ENCODE results near the gene ZNF362.

ZNF362 gene

GRCh38 chr1:33336580-33336979 is 80.3 kb downstream of the ZNF362 start:
- Histone ChIP-seq H3K4me1 (ENCODE audit: control insufficient read depth, insufficient read depth, low read length) (peaks cover 39% of the 10 kb centered on the region), H3K36me3 (ENCODE audit: control insufficient read depth, insufficient read depth, low read length) (no peaks in the 10 kb centered on the region), H3K9ac (ENCODE audit: low read depth, low read length) (no peak overlapping the region), H3K9me3 (ENCODE audit: control insufficient read depth, insufficient read depth, low read length) (no peaks in the 10 kb centered on the region), H3K4me3 (ENCODE audit: low read depth, low read length) (no peak overlapping the region), H3K27me3 (ENCODE audit: control insufficient read depth, insufficient read depth, low read length) (peaks cover 19% of the 10 kb centered on the region)

GRCh38 chr1:33337441-33337840 is 81.1 kb downstream of the ZNF362 start:
- Histone ChIP-seq H3K4me1 (ENCODE audit: control insufficient read depth, insufficient read depth, low read length) (peaks cover 42% of the 10 kb centered on the region), H3K36me3 (ENCODE audit: control insufficient read depth, insufficient read depth, low read length) (no peaks in the 10 kb centered on the region), H3K9me3 (ENCODE audit: control insufficient read depth, insufficient read depth, low read length) (no peaks in the 10 kb centered on the region), H3K9ac (ENCODE audit: low read depth, low read length) (no peak overlapping the region), H3K27me3 (ENCODE audit: control insufficient read depth, insufficient read depth, low read length) (peaks cover 19% of the 10 kb centered on the region), H3K4me3 (ENCODE audit: low read depth, low read length) (no peak overlapping the region)

- Histone ChIP-seq H3K27me3 (ENCODE audit: control insufficient read depth, insufficient read depth, low read length) (peaks cover 19% of the 10 kb centered on the region), H3K4me3 (ENCODE audit: low read depth, low read length) (no peak overlapping the region), H3K9ac (ENCODE audit: low read depth, low read length) (no peak overlapping the region), H3K4me1 (ENCODE audit: control insufficient read depth, insufficient read depth, low read length) (peaks cover 47% of the 10 kb centered on the region), H3K36me3 (ENCODE audit: control insufficient read depth, insufficient read depth, low read length) (no peaks in the 10 kb centered on the region), H3K9me3 (ENCODE audit: control insufficient read depth, insufficient read depth, low read length) (no peaks in the 10 kb centered on the region)
Observed at GRCh38 chr1:33338048-33338439, 81.8 kb downstream of the ZNF362 start.

- Histone ChIP-seq H3K9me3 (ENCODE audit: control insufficient read depth, insufficient read depth, low read length) (no peaks in the 10 kb centered on the region), H3K36me3 (ENCODE audit: control insufficient read depth, insufficient read depth, low read length) (no peaks in the 10 kb centered on the region), H3K4me3 (ENCODE audit: low read depth, low read length) (no peak overlapping the region), H3K4me1 (ENCODE audit: control insufficient read depth, insufficient read depth, low read length) (peaks cover 48% of the 10 kb centered on the region), H3K9ac (ENCODE audit: low read depth, low read length) (no peak overlapping the region), H3K27me3 (ENCODE audit: control insufficient read depth, insufficient read depth, low read length) (peaks cover 21% of the 10 kb centered on the region)
Observed at GRCh38 chr1:33338440-33339211, 82.3 kb downstream of the ZNF362 start.

GRCh38 chr1:33339413-33339812 is 83.1 kb downstream of the ZNF362 start:
- no peaks in the 10 kb centered on the region for H3K9me3 ChIP-seq (ENCODE audit: control insufficient read depth, insufficient read depth, low read length)
- peaks cover 27% of the 10 kb centered on the region for H3K27me3 ChIP-seq (ENCODE audit: control insufficient read depth, insufficient read depth, low read length)
- no peak overlapping the region for H3K9ac ChIP-seq (ENCODE audit: low read depth, low read length)
- H3K4me3 ChIP-seq (ENCODE audit: low read depth, low read length) = no peak overlapping the region
- H3K4me1 ChIP-seq (ENCODE audit: control insufficient read depth, insufficient read depth, low read length) = peaks cover 50% of the 10 kb centered on the region
- H3K36me3 ChIP-seq (ENCODE audit: control insufficient read depth, insufficient read depth, low read length) = no peaks in the 10 kb centered on the region

- Histone ChIP-seq H3K36me3 (ENCODE audit: control insufficient read depth, insufficient read depth, low read length) (no peaks in the 10 kb centered on the region), H3K27me3 (ENCODE audit: control insufficient read depth, insufficient read depth, low read length) (peaks cover 36% of the 10 kb centered on the region), H3K9me3 (ENCODE audit: control insufficient read depth, insufficient read depth, low read length) (no peaks in the 10 kb centered on the region), H3K9ac (ENCODE audit: low read depth, low read length) (no peak overlapping the region), H3K4me3 (ENCODE audit: low read depth, low read length) (no peak overlapping the region), H3K4me1 (ENCODE audit: control insufficient read depth, insufficient read depth, low read length) (peaks cover 50% of the 10 kb centered on the region)
Observed at GRCh38 chr1:33341190-33341589, 84.9 kb downstream of the ZNF362 start.

- Histone ChIP-seq H3K9ac (ENCODE audit: low read depth, low read length) (no peak overlapping the region), H3K36me3 (ENCODE audit: control insufficient read depth, insufficient read depth, low read length) (no peaks in the 10 kb centered on the region), H3K9me3 (ENCODE audit: control insufficient read depth, insufficient read depth, low read length) (no peaks in the 10 kb centered on the region), H3K27me3 (ENCODE audit: control insufficient read depth, insufficient read depth, low read length) (peaks cover 46% of the 10 kb centered on the region), H3K4me1 (ENCODE audit: control insufficient read depth, insufficient read depth, low read length) (peaks cover 54% of the 10 kb centered on the region), H3K4me3 (ENCODE audit: low read depth, low read length) (peak overlapping the region; percentile 0)
Observed at GRCh38 chr1:33342041-33342723, 85.9 kb downstream of the ZNF362 start.

- Histone ChIP-seq H3K36me3 (ENCODE audit: control insufficient read depth, insufficient read depth, low read length) (no peaks in the 10 kb centered on the region), H3K4me3 (ENCODE audit: low read depth, low read length) (no peak overlapping the region)
Observed at GRCh38 chr1:33343539-33343938, 87.2 kb downstream of the ZNF362 start.

GRCh38 chr1:33344896-33345560 is 88.7 kb downstream of the ZNF362 start:
- Histone ChIP-seq H3K27me3 (ENCODE audit: control insufficient read depth, insufficient read depth, low read length) (peaks cover 52% of the 10 kb centered on the region), H3K9me3 (ENCODE audit: control insufficient read depth, insufficient read depth, low read length) (no peaks in the 10 kb centered on the region), H3K36me3 (ENCODE audit: control insufficient read depth, insufficient read depth, low read length) (no peaks in the 10 kb centered on the region), H3K9ac (ENCODE audit: low read depth, low read length) (no peak overlapping the region), H3K4me3 (ENCODE audit: low read depth, low read length) (no peak overlapping the region), H3K4me1 (ENCODE audit: control insufficient read depth, insufficient read depth, low read length) (peaks cover 44% of the 10 kb centered on the region)

More at GRCh38 chr1:33343539-33343938, 87.2 kb downstream of the ZNF362 start:
- H3K9ac ChIP-seq (ENCODE audit: low read depth, low read length) = no peak overlapping the region
- H3K27me3 ChIP-seq (ENCODE audit: control insufficient read depth, insufficient read depth, low read length) = peaks cover 49% of the 10 kb centered on the region
- H3K4me1 ChIP-seq (ENCODE audit: control insufficient read depth, insufficient read depth, low read length) = peaks cover 52% of the 10 kb centered on the region
- no peaks in the 10 kb centered on the region for H3K9me3 ChIP-seq (ENCODE audit: control insufficient read depth, insufficient read depth, low read length)

- peaks cover 63% of the 10 kb centered on the region for H3K27me3 ChIP-seq (ENCODE audit: control insufficient read depth, insufficient read depth, low read length)
- no peak overlapping the region for H3K4me3 ChIP-seq (ENCODE audit: low read depth, low read length)
- no peaks in the 10 kb centered on the region for H3K36me3 ChIP-seq (ENCODE audit: control insufficient read depth, insufficient read depth, low read length)
- H3K4me1 ChIP-seq (ENCODE audit: control insufficient read depth, insufficient read depth, low read length) = peaks cover 30% of the 10 kb centered on the region
- H3K9me3 ChIP-seq (ENCODE audit: control insufficient read depth, insufficient read depth, low read length) = no peaks in the 10 kb centered on the region
- no peak overlapping the region for H3K9ac ChIP-seq (ENCODE audit: low read depth, low read length)
Observed at GRCh38 chr1:33346533-33346926, 90.2 kb downstream of the ZNF362 start.

- Histone ChIP-seq H3K4me1 (ENCODE audit: control insufficient read depth, insufficient read depth, low read length) (peaks cover 27% of the 10 kb centered on the region), H3K27me3 (ENCODE audit: control insufficient read depth, insufficient read depth, low read length) (peaks cover 68% of the 10 kb centered on the region), H3K9me3 (ENCODE audit: control insufficient read depth, insufficient read depth, low read length) (no peaks in the 10 kb centered on the region), H3K9ac (ENCODE audit: low read depth, low read length) (no peak overlapping the region), H3K36me3 (ENCODE audit: control insufficient read depth, insufficient read depth, low read length) (no peaks in the 10 kb centered on the region), H3K4me3 (ENCODE audit: low read depth, low read length) (peak overlapping the region; percentile 20)
Observed at GRCh38 chr1:33346927-33347649, 90.8 kb downstream of the ZNF362 start.
